Spleen (tissue), 11 donors: ENCODE measurements around the gene ARSI. TPM values are rescaled to one million over a fixed set of nuclear protein-coding genes. Genes with fewer than 3 reads are reported as not detected.

Experiments used
- DNase-seq: peaks from one replicate; pipeline ENCODE4 v3.0.0-alpha.2; 2020
- H3K27ac ChIP-seq, 8 donors: fragments of 200-600 bp; sonication (generic) in 7 of 8; 1 replicate in 4 of 8; 2 replicates in 4 of 8; pipeline versions ENCODE4 v1.5.0 to v1.8.0; 2016 to 2021; ENCODE audit warnings: inconsistent platforms in 4 of 8, mild to moderate bottlenecking in 4 of 8, moderate library complexity in 1 of 8
- H3K27me3 ChIP-seq, 7 donors: fragments of 200-600 bp; sonication (generic) in 6 of 7; replicated peaks in 1 of 7; 1 replicate in 4 of 7; 2 replicates in 3 of 7; pipeline versions ENCODE4 v1.5.0 to v1.8.0; 2016 to 2021; ENCODE audit warnings: inconsistent platforms in 3 of 7, mild to moderate bottlenecking in 1 of 7
- H3K36me3 ChIP-seq, 6 donors: fragments of 200-600 bp; sonication (generic) in 5 of 6; 1 replicate in 4 of 6; 2 replicates in 2 of 6; pipeline versions ENCODE4 v1.5.0 to v1.8.0; 2016 to 2021; ENCODE audit warnings: inconsistent platforms in 2 of 6
- H3K4me1 ChIP-seq, 6 donors: fragments of 200-600 bp; sonication (generic) in 5 of 6; 1 replicate in 3 of 6; 2 replicates in 3 of 6; pipeline versions ENCODE4 v1.5.0 to v1.8.0; 2016 to 2021; ENCODE audit warnings: inconsistent platforms in 3 of 6
- H3K4me3 ChIP-seq, 8 donors: fragments of 200-600 bp; sonication (generic) in 7 of 8; 1 replicate in 4 of 8; 2 replicates in 4 of 8; pipeline versions ENCODE4 v1.5.0 to v1.8.0; 2016 to 2021; ENCODE audit warnings: inconsistent platforms in 4 of 8, mild to moderate bottlenecking in 4 of 8, moderate library complexity in 2 of 8
- H3K9me3 ChIP-seq, 8 donors: fragments of 200-600 bp; sonication (generic) in 7 of 8; 1 replicate in 4 of 8; 2 replicates in 4 of 8; pipeline versions ENCODE4 v1.5.0 to v1.8.0; 2016 to 2021; ENCODE audit warnings: inconsistent platforms in 4 of 8
- POLR2A ChIP-seq, 3 donors: fragments of 450-650 bp; IDR thresholded peaks; one replicate each; pipeline ENCODE4 v1.5.1; 2017; ENCODE audit warnings: antibody characterized with exemption in 3 of 3, mild to moderate bottlenecking in 1 of 3
- POLR2AphosphoS5 ChIP-seq, 3 donors: sonication (generic); formaldehyde crosslinking; IDR thresholded peaks; one replicate each; pipeline ENCODE4 v1.5.1; 2017; ENCODE audit warnings: antibody characterized with exemption in 3 of 3
- WGBS, 5 donors: extraction: QIAGEN DNeasy Blood & Tissue Kit in 3 of 5; methylation state at CpG; one replicate each; pipeline versions ENCODE4 v1.1.5 to v1.1.7; 2013 to 2018; 5-methylcytosine and 5-hydroxymethylcytosine counted together
- intact Hi-C: fragments of 100-400 bp; cut with DNase I; formaldehyde crosslinking; loops from one replicate; pipeline ENCODE4 v1.15.0; 2023; ENCODE audit warnings: low total_unique reads
- polyA plus RNA-seq, 3 donors: library from polyadenylated mRNA; stranded (reverse); fragments of 200-250 nt; gene quantifications; one replicate each; pipeline ENCODE4 v1.2.1, GENCODE V29; 2013
- total RNA-seq, 7 donors: library from RNA; depleted of rRNA in 3 of 7; stranded (reverse); fragments of >200 nt in 3 of 7; fragmentation: NEBNext Ultra II Directional in 4 of 7; extraction: Animal tissue kit (Norgen Biotek cat#: 25700) in 4 of 7; gene quantifications; one replicate each; pipeline versions ENCODE4 v1.1.0 to v1.2.1, GENCODE V29; 2016 to 2021
- TF ChIP-seq, protein P1 (sequence below), 11 experiments: fragments of 200-600 bp in 7 of 11; fragments of 450-650 bp in 4 of 11; sonication (generic) in 4 of 11; IDR thresholded peaks in 8 of 11; conservative IDR thresholded peaks in 3 of 11; 1 replicate in 7 of 11; 2 replicates in 4 of 11; pipeline versions ENCODE4 v1.4.0 to v1.8.0; 2016 to 2021; ENCODE audit warnings: antibody characterized with exemption in 11 of 11, inconsistent platforms in 4 of 11, mild to moderate bottlenecking in 1 of 11
- donor health status: healthy with polysubstance abuse.
- donor health status: DM: no; HTN: no; CAD: no; lungs with moderate emphysema.
- donor health status: DM: no; HTN: no; CAD: no.
- donor health status: Bipolar disorder and iron deficiency.
- donor health status: healthy.
- donor health status: DM: no; HTN: no; CAD: no.
- donor health status: DM: yes; HTN: yes; CAD: no.

Gene ARSI
- total and polyA plus RNA-seq, 10 donors = 0.07 to 3.8 (median 0.92) TPM

- DNase-seq = no peak
- Histone ChIP-seq H3K36me3 (no peaks in the 10 kb centered on the region), H3K9me3 (no peaks in the 10 kb centered on the region), H3K27ac (no peak overlapping the region), H3K4me1 (peaks cover 0 to under 1% (median 0%) of the 10 kb centered on the region in 6 donors), H3K4me3 (no peak overlapping the region), H3K27me3 (peaks cover 0 to 6% (median 0%) of the 10 kb centered on the region in 7 donors)
- intact Hi-C loops = no loop called here
- WGBS, 5 donors = 78 to 88% (median 82%) methylated on average over 6 of the region's 6 CpGs
- TF ChIP-seq POLR2A (IDR thresholded peaks at IDR 0.05) (no peak), POLR2AphosphoS5 (IDR thresholded peaks at IDR 0.05) (no peak)
- TF ChIP-seq, protein P1, sequence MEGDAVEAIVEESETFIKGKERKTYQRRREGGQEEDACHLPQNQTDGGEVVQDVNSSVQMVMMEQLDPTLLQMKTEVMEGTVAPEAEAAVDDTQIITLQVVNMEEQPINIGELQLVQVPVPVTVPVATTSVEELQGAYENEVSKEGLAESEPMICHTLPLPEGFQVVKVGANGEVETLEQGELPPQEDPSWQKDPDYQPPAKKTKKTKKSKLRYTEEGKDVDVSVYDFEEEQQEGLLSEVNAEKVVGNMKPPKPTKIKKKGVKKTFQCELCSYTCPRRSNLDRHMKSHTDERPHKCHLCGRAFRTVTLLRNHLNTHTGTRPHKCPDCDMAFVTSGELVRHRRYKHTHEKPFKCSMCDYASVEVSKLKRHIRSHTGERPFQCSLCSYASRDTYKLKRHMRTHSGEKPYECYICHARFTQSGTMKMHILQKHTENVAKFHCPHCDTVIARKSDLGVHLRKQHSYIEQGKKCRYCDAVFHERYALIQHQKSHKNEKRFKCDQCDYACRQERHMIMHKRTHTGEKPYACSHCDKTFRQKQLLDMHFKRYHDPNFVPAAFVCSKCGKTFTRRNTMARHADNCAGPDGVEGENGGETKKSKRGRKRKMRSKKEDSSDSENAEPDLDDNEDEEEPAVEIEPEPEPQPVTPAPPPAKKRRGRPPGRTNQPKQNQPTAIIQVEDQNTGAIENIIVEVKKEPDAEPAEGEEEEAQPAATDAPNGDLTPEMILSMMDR (IDR thresholded peaks at IDR 0.05 in 8 of 11, conservative IDR thresholded peaks at IDR 0.05 in 3 of 11) = no peak
Observed at GRCh38 chr5:150278916-150279315, 23.8 kb downstream of the ARSI start.

DNA sequence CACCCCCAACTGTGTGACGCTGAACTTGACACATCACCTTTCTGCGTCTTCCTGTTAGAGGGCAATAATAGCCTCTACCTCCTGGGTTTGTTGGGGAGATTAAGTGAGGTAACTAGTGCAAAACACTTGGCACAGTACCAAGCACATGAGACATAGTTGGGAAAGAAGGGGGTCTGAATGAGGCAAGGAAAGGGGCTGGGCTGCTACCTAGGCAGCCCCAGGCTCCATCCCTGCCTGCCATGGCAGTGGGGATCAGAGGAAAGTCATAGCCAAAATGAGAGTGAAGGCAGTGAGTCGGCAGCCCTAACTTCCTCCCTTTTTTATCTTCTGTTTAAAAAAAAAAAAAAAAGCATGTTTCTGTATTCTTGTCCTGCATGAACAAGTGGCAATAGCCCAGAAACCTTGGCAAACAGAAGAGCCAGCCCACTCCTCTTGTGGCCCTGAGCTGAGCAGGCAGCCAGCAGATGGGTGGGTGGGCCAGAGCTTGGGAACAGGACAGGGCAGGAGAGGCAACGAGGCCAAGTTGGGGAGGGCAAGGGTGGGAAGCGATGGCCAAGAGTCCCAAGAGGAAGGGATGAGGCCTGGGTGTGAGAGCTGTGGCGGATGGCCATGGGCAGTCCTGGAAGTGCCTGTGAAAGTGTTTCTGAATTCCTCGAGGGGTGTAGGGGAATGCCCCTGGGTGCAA lies 24.5 kb downstream of the ARSI start:
- Histone ChIP-seq H3K27ac (no peak overlapping the region), H3K4me1 (no peaks in the 10 kb centered on the region), H3K4me3 (no peak overlapping the region), H3K9me3 (no peaks in the 10 kb centered on the region), H3K36me3 (no peaks in the 10 kb centered on the region), H3K27me3 (peaks cover 0 to 6% (median 0%) of the 10 kb centered on the region in 7 donors)
- WGBS, 5 donors = 60 to 75% (median 65%) methylated on average over 7 of the region's 7 CpGs
- intact Hi-C loops = no loop called here
- DNase-seq = no peak
- TF ChIP-seq POLR2AphosphoS5 (IDR thresholded peaks at IDR 0.05) = no peak
- TF ChIP-seq, protein P1 (IDR thresholded peaks at IDR 0.05 in 8 of 11, conservative IDR thresholded peaks at IDR 0.05 in 3 of 11) = no peak
- TF ChIP-seq POLR2A (IDR thresholded peaks at IDR 0.05) = no peak

DNA sequence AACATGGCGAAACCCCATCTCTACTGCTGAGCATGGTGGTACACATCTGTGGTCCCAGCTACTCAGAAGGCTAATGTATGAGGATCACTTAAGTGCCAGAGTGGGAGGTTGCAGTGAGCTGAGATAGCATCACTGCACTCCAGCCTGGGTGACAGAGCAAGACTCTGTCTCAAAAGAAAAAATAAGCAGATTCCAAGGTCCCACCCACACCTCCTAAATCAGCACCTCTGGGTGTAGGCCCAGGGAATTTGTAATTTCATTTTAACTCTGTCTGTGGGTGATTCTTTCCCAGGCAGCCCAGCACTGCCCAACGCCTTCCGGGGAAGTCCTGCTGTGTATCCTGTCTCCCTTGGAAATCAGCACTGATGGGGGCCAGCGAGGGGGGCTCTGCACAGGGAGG lies 25.7 kb downstream of the ARSI start:
- no peak overlapping the region for H3K4me3 ChIP-seq
- 74 to 90% (median 81%) methylated on average over 3 to 4 of the region's 4 CpGs for WGBS, 5 donors
- H3K36me3 ChIP-seq = no peaks in the 10 kb centered on the region
- H3K27ac ChIP-seq = no peak overlapping the region
- intact Hi-C loops = no loop called here
- no peaks in the 10 kb centered on the region for H3K9me3 ChIP-seq
- no peak for DNase-seq
- no peaks in the 10 kb centered on the region for H3K4me1 ChIP-seq
- TF ChIP-seq POLR2AphosphoS5 (IDR thresholded peaks at IDR 0.05) (no peak), POLR2A (IDR thresholded peaks at IDR 0.05) (no peak)
- TF ChIP-seq, protein P1 (IDR thresholded peaks at IDR 0.05 in 8 of 11, conservative IDR thresholded peaks at IDR 0.05 in 3 of 11) = no peak
- H3K27me3 ChIP-seq = peaks cover 0 to 6% (median 0%) of the 10 kb centered on the region in 7 donors

- H3K4me1 ChIP-seq = no peaks in the 10 kb centered on the region
- TF ChIP-seq POLR2A (IDR thresholded peaks at IDR 0.05) = no peak
- TF ChIP-seq POLR2AphosphoS5 (IDR thresholded peaks at IDR 0.05) = no peak
- TF ChIP-seq, protein P1 (IDR thresholded peaks at IDR 0.05 in 8 of 11, conservative IDR thresholded peaks at IDR 0.05 in 3 of 11) = no peak
- 82 to 94% (median 87%) methylated on average over 4 of the region's 4 CpGs for WGBS, 5 donors
- no peak for DNase-seq
- intact Hi-C loops = no loop called here
- H3K4me3 ChIP-seq = no peak overlapping the region
- peaks cover 0 to 4% (median 0%) of the 10 kb centered on the region in 7 donors for H3K27me3 ChIP-seq
- no peaks in the 10 kb centered on the region for H3K36me3 ChIP-seq
- H3K27ac ChIP-seq = no peak overlapping the region
- no peaks in the 10 kb centered on the region for H3K9me3 ChIP-seq
Observed at GRCh38 chr5:150274811-150275210, 27.9 kb downstream of the ARSI start.
